H1 (cell line): Measurements from ENCODE around the gene SHROOM3. TPM values are rescaled to one million over a fixed set of nuclear protein-coding genes. Genes with fewer than 3 reads are reported as not detected.

Experiments used
- CTCF ChIA-PET: fragments of 300-600 bp; sonication (Branson Sonifier 250); formaldehyde crosslinking; loops from one replicate; lab custom pipeline; 2021; ENCODE audit not compliant: partially characterized antibody; lab: Charles Lee
- POLR2A ChIA-PET: fragments of 300-600 bp; sonication (Branson Sonifier 250); formaldehyde crosslinking; loops from one replicate; lab custom pipeline; 2021; ENCODE audit warnings: inconsistent platforms; ENCODE audit not compliant: partially characterized antibody; lab: Charles Lee
- DNase-seq, 2 experiments: peaks; one replicate each; pipeline versions ENCODE4 v3.0.0 to v3.0.0-alpha.2; 2010 to 2022; ENCODE audit warnings: low spot score in 2 of 2, low read depth in 1 of 2, mixed read lengths in 1 of 2
- FAIRE-seq: peaks from 2 replicates; lab custom pipeline; 2011; peaks lifted over from hg19 to GRCh38; lab: Jason Lieb, UNC
- H2AFZ ChIP-seq: 2 replicates; pipeline ENCODE4 v1.8.1; 2012; ENCODE audit warnings: low read length, inconsistent platforms
- H2AK5ac ChIP-seq: 2 replicates; pipeline ENCODE4 v1.6.1; 2013; ENCODE audit warnings: low read depth, low read length
- H2BK120ac ChIP-seq: replicated peaks from 2 replicates; pipeline ENCODE3; 2013; ENCODE audit warnings: low read depth, low read length, inconsistent platforms
- H2BK12ac ChIP-seq: 2 replicates; pipeline ENCODE4 v1.6.1; 2013; ENCODE audit warnings: low read depth, low read length
- H2BK15ac ChIP-seq: 2 replicates; pipeline ENCODE4 v1.6.1; 2013; ENCODE audit warnings: low read length
- H2BK20ac ChIP-seq: 2 replicates; pipeline ENCODE4 v1.6.1; 2013; ENCODE audit warnings: low read length
- H2BK5ac ChIP-seq: 2 replicates; pipeline ENCODE4 v1.6.1; 2013; ENCODE audit warnings: low read depth, low read length
- H3K14ac ChIP-seq: 2 replicates; pipeline ENCODE4 v1.6.1; 2013; ENCODE audit warnings: inconsistent platforms; ENCODE audit not compliant: insufficient read length
- H3K18ac ChIP-seq: 2 replicates; pipeline ENCODE4 v1.6.1; 2013; ENCODE audit warnings: low read length; ENCODE audit errors: extremely low read depth
- H3K23ac ChIP-seq: 2 replicates; pipeline ENCODE4 v1.6.1; 2013; ENCODE audit warnings: inconsistent platforms; ENCODE audit not compliant: insufficient read length
- H3K23me2 ChIP-seq: 2 replicates; pipeline ENCODE4 v1.6.1; 2013; ENCODE audit warnings: low read depth, low read length
- H3K27ac ChIP-seq: 2 replicates; pipeline ENCODE4 v1.6.1; 2011; ENCODE audit warnings: low read depth, low read length, inconsistent platforms
- H3K27me3 ChIP-seq, 4 experiments: replicated peaks in 1 of 4; 1 replicate in 1 of 4; 2 replicates in 3 of 4; pipeline versions ENCODE4 v1.6.1 to v1.8.1; 2011 to 2013; ENCODE audit warnings: low read length in 3 of 4, mild to moderate bottlenecking in 3 of 4, inconsistent platforms in 2 of 4, mixed read lengths in 2 of 4, moderate library complexity in 1 of 4; ENCODE audit not compliant: control insufficient read depth in 3 of 4, insufficient read depth in 3 of 4; ENCODE audit errors: extremely low read depth in 1 of 4
- H3K36me3 ChIP-seq, 4 experiments: 2 replicates each; pipeline versions ENCODE4 v1.6.1 to v1.8.1; 2011 to 2013; ENCODE audit warnings: mild to moderate bottlenecking in 4 of 4, low read length in 3 of 4, moderate library complexity in 2 of 4, control low read depth in 1 of 4, inconsistent platforms in 1 of 4; ENCODE audit not compliant: insufficient read depth in 4 of 4, control insufficient read depth in 2 of 4
- H3K4ac ChIP-seq: replicated peaks from 2 replicates; pipeline ENCODE3; 2013; ENCODE audit warnings: low read length, low read depth, mixed read lengths, inconsistent platforms; ENCODE audit not compliant: insufficient read length
- H3K4me1 ChIP-seq, 4 experiments: replicated peaks in 1 of 4; 1 replicate in 1 of 4; 2 replicates in 3 of 4; pipeline versions ENCODE4 v1.6.1 to v1.8.1; 2011 to 2013; ENCODE audit warnings: low read length in 3 of 4, inconsistent platforms in 2 of 4, mixed read lengths in 1 of 4; ENCODE audit not compliant: insufficient read depth in 4 of 4, control insufficient read depth in 3 of 4
- H3K4me2 ChIP-seq, 2 experiments: 2 replicates each; pipeline versions ENCODE4 v1.6.1 to v1.8.1; 2011 to 2013; ENCODE audit warnings: low read depth in 2 of 2, low read length in 2 of 2, control low read depth in 1 of 2, inconsistent platforms in 1 of 2, mild to moderate bottlenecking in 1 of 2; ENCODE audit not compliant: insufficient read depth in 1 of 2
- H3K4me3 ChIP-seq, 4 experiments: fragments of 200-600, 300-600 bp in 1 of 4; sonication (generic), shearing (Covaris generic), sonication (Bioruptor Twin) in 1 of 4; 2 replicates each; pipeline versions ENCODE4 v1.5.1 to v1.8.1; 2011 to 2016; ENCODE audit warnings: low read length in 4 of 4, low read depth in 3 of 4, control low read depth in 2 of 4, inconsistent platforms in 2 of 4, mild to moderate bottlenecking in 2 of 4, mixed read lengths in 1 of 4, moderate library complexity in 1 of 4; ENCODE audit not compliant: insufficient read depth in 2 of 4; ENCODE audit errors: extremely low read depth in 1 of 4
- H3K56ac ChIP-seq: replicated peaks from 2 replicates; pipeline ENCODE3; 2013; ENCODE audit warnings: low read depth, mild to moderate bottlenecking, mixed read lengths, low read length, inconsistent platforms; ENCODE audit not compliant: insufficient read length
- H3K79me1 ChIP-seq: 2 replicates; pipeline ENCODE4 v1.6.1; 2013; ENCODE audit warnings: low read depth, low read length, control low read depth
- H3K79me2 ChIP-seq, 2 experiments: 2 replicates each; pipeline versions ENCODE4 v1.6.1 to v1.8.1; 2012 to 2013; ENCODE audit warnings: low read length in 2 of 2, mild to moderate bottlenecking in 2 of 2, inconsistent platforms in 1 of 2; ENCODE audit not compliant: insufficient read depth in 2 of 2, control insufficient read depth in 1 of 2
- H3K9ac ChIP-seq, 4 experiments: replicated peaks in 1 of 4; 1 replicate in 1 of 4; 2 replicates in 3 of 4; pipeline versions ENCODE4 v1.6.1 to v1.8.1; 2011 to 2013; ENCODE audit warnings: low read depth in 3 of 4, low read length in 3 of 4, control low read depth in 2 of 4, mild to moderate bottlenecking in 2 of 4, moderate library complexity in 2 of 4, inconsistent platforms in 1 of 4; ENCODE audit errors: extremely low read depth in 1 of 4
- H3K9me3 ChIP-seq, 2 experiments: 2 replicates each; pipeline versions ENCODE4 v1.6.1 to v1.8.1; 2012 to 2013; ENCODE audit warnings: mild to moderate bottlenecking in 2 of 2, moderate library complexity in 2 of 2, control low read depth in 1 of 2, inconsistent platforms in 1 of 2, low read depth in 1 of 2, low read length in 1 of 2, mixed read lengths in 1 of 2; ENCODE audit not compliant: insufficient read depth in 2 of 2
- H4K20me1 ChIP-seq, 2 experiments: replicated peaks in 1 of 2; 2 replicates each; pipeline versions ENCODE3 to v1.8.1; 2011 to 2013; ENCODE audit warnings: inconsistent platforms in 2 of 2, low read length in 2 of 2, mild to moderate bottlenecking in 1 of 2; ENCODE audit not compliant: insufficient read depth in 2 of 2, control insufficient read depth in 1 of 2
- H4K5ac ChIP-seq: 2 replicates; pipeline ENCODE4 v1.6.1; 2013; ENCODE audit warnings: low read length, low read depth, mixed read lengths, inconsistent platforms; ENCODE audit not compliant: insufficient read length
- H4K8ac ChIP-seq: 2 replicates; pipeline ENCODE4 v1.8.0; 2013; ENCODE audit warnings: mild to moderate bottlenecking, moderate library complexity, low read length, inconsistent platforms; ENCODE audit not compliant: insufficient read depth; ENCODE audit errors: extremely low read depth
- H4K91ac ChIP-seq: replicated peaks from 2 replicates; pipeline ENCODE3; 2013; ENCODE audit warnings: low read length, mixed read lengths, inconsistent platforms; ENCODE audit not compliant: insufficient read length
- CEBPB ChIP-seq: IDR thresholded peaks from 2 replicates; pipeline ENCODE4 v1.6.1; 2012; ENCODE audit warnings: low read depth, low read length
- ZNF274 ChIP-seq: IDR thresholded peaks from 2 replicates; pipeline ENCODE4 v1.7.0; 2012; ENCODE audit warnings: low read length, borderline replicate concordance; ENCODE audit errors: extremely low read depth
- WGBS, 2 experiments: shearing (Covaris generic) in 1 of 2; methylation state at CpG; one replicate each; pipeline versions ENCODE4 v1.1.6 to v1.1.7; 2013 to 2015; ENCODE audit warnings: low lambda C conversion rate in 2 of 2, mixed read lengths in 2 of 2, inconsistent platforms in 1 of 2, low coverage in 1 of 2, missing lambda C conversion rate in 1 of 2; ENCODE audit not compliant: insufficient replicate concordance in 2 of 2, insufficient coverage in 1 of 2, insufficient read length in 1 of 2; ENCODE audit errors: extremely low coverage in 1 of 2, missing lambda C conversion rate in 1 of 2; 5-methylcytosine and 5-hydroxymethylcytosine counted together
- polyA plus RNA-seq, 7 experiments: library from polyadenylated mRNA; depleted of rRNA in 3 of 7; stranded (reverse) in 5 of 7; unstranded in 2 of 7; fragments of >200 nt in 5 of 7; fragments of 200-250 nt in 2 of 7; gene quantifications; 1 replicate in 5 of 7; 2 replicates in 1 of 7; 4 replicates in 1 of 7; pipeline versions ENCODE4 v1.2.1 to v1.2.3, GENCODE V29; 2011 to 2013; ENCODE audit warnings: missing spikeins in 2 of 7, mixed read lengths in 2 of 7
- total RNA-seq: library from RNA; stranded (reverse); fragmentation: NEBNext Ultra II Directional; extraction: Animal tissue kit (Norgen Biotek cat#: 25700); gene quantifications from 2 replicates; pipeline ENCODE4 v1.2.1, GENCODE V29; 2021

SHROOM3 gene
- total and polyA plus RNA-seq, 2 of the 8 experiments (the other 6 are each of a cell fraction or from before 2014, with no cell fraction given): 15.8 to 34.0 TPM

DNA sequence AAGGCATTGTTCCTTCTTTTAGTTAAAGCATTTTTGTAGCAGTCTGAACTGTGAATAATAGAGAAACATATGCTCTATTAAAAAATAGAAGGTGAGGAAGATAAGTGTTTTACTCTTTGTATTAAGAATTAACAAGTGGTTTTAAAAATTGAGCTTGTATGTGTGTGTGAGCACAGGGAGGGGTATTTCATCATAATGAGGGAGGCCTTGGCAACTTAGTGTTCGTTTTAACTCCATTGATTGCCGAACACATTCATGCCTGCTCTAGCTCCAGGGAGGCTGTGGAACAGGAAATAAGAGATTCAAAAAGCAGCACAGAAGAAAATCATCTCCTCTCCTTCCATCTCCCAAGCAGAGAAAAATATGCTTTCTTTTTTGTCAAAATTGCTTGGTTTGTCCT is 14.8 kb downstream of the SHROOM3 start:
- H4K20me1 ChIP-seq: no peaks in the 10 kb centered on the region
- CTCF ChIA-PET: interaction anchor here (1.0 kb wide), 4 partner anchors 11 to 420 kb away, joined by 3 to 4 read pairs (median 3); no protein-coding TSS in a partner anchor
- no peaks in the 10 kb centered on the region for H3K79me2 ChIP-seq
- FAIRE-seq (peak; percentile 66), DNase-seq (no peak)
- no peak overlapping the region for H2BK5ac ChIP-seq
- H3K18ac ChIP-seq: no peak overlapping the region
- H4K91ac ChIP-seq: no peak overlapping the region
- H3K23me2 ChIP-seq: no peaks in the 10 kb centered on the region
- H2AK5ac ChIP-seq: no peak overlapping the region
- no peaks in the 10 kb centered on the region for H3K36me3 ChIP-seq
- H3K79me1 ChIP-seq: no peaks in the 10 kb centered on the region; the same call in 1 of the 2 replicates
- H3K23ac ChIP-seq: no peak overlapping the region
- H3K4me1 ChIP-seq: peaks cover 0 to 2% (median 0%) of the 10 kb centered on the region in 4 experiments; a peak in 1 of 7 replicates
- no peak overlapping the region for H2AFZ ChIP-seq
- 79% methylated on average over 2 of the region's 2 CpGs; no CpG with 5 or more reads in 1 of the 2 experiments for WGBS, 2 experiments
- H3K14ac ChIP-seq: no peak overlapping the region
- H3K9ac ChIP-seq: no peak overlapping the region
- H4K5ac ChIP-seq: no peak overlapping the region
- H3K27ac ChIP-seq: no peak overlapping the region
- no peak overlapping the region for H4K8ac ChIP-seq
- H2BK12ac ChIP-seq: no peak overlapping the region
- no peak overlapping the region for H2BK15ac ChIP-seq
- H3K27me3 ChIP-seq: no peaks in the 10 kb centered on the region
- H3K4me2 ChIP-seq: no peak overlapping the region
- no peaks in the 10 kb centered on the region for H3K9me3 ChIP-seq
- no peak overlapping the region for H3K56ac ChIP-seq
- H3K4ac ChIP-seq: no peak overlapping the region
- H3K4me3 ChIP-seq: no peak overlapping the region
- TF ChIP-seq CEBPB: peak; percentile 40; the same call in 1 of the 2 replicates
- no peak for TF ChIP-seq ZNF274
- TF ChIP-seq, all 59 proteins: peak for 1
- POLR2A ChIA-PET: interaction anchor here (1.1 to 1.3 kb wide), 2 partner anchors 9 to 15 kb away, joined by 4 to 5 read pairs; partner anchors contain the start of gene SHROOM3
- Histone ChIP-seq H2BK120ac (no peak overlapping the region), H2BK20ac (no peak overlapping the region)
